K562 (cell line): Measurements from ENCODE around the gene DSCAM. TPM values are rescaled to one million over a fixed set of nuclear protein-coding genes. Genes with fewer than 3 reads are reported as not detected.

Experiments
- ATAC-seq: fragments of 200-7000 bp; cut with Tn5 transposase; 3 replicates; pipeline ENCODE4 v1.9.1; 2020; ENCODE audit warnings: moderate library complexity
- BruUV-seq: library from RNA; stranded (reverse); fragments of 400-500 nt; replicated peaks from 2 replicates; lab custom pipeline; 2021; lab: Mats Ljungman, UMichigan
- CTCF ChIA-PET: fragments of 300-600 bp; formaldehyde crosslinking; extraction: SDS; loops from one replicate; lab custom pipeline; 2021; ENCODE audit warnings: low intra/inter-chr PET ratio; lab: Yijun Ruan, JAX
- POLR2A ChIA-PET: fragments of 300-600, 350-650 bp; sonication (Branson Sonifier 250); formaldehyde crosslinking; extraction: SDS; loops from one replicate; lab custom pipeline; 2021; ENCODE audit warnings: antibody characterized with exemption, inconsistent platforms; lab: Yijun Ruan, JAX
- DNase-seq, 4 experiments: peaks; one replicate each; pipeline versions ENCODE4 v3.0.0 to v3.0.0-alpha.2; 2011 to 2018; ENCODE audit warnings: low spot score in 3 of 4, mixed read lengths in 3 of 4; ENCODE audit errors: extremely low read depth in 1 of 4
- FAIRE-seq: peaks from 2 replicates; lab custom pipeline; 2011; peaks lifted over from hg19 to GRCh38; lab: Jason Lieb, UNC
- H2AFZ ChIP-seq: 2 replicates; pipeline ENCODE4 v1.6.0; 2011; ENCODE audit warnings: low read depth, low read length, control low read depth, inconsistent platforms
- H3K27ac ChIP-seq: fragments of 200-600 bp; 3 replicates; pipeline ENCODE4 v1.8.0; 2011; ENCODE audit warnings: low read depth, mild to moderate bottlenecking, control low read depth, inconsistent platforms, low read length, moderate library complexity, mixed read lengths; ENCODE audit errors: extremely low read depth
- H3K27me3 ChIP-seq, 2 experiments: fragments of 300-600 bp in 1 of 2; 2 replicates in 1 of 2; 3 replicates in 1 of 2; pipeline versions ENCODE4 v1.6.0 to v1.8.0; 2011; ENCODE audit warnings: inconsistent platforms in 2 of 2, low read length in 2 of 2, mild to moderate bottlenecking in 1 of 2, mixed read lengths in 1 of 2, moderate library complexity in 1 of 2; ENCODE audit not compliant: control insufficient read depth in 2 of 2, insufficient read depth in 2 of 2
- H3K36me3 ChIP-seq: fragments of 300-600 bp; 3 replicates; pipeline ENCODE4 v1.8.0; 2011; ENCODE audit warnings: mild to moderate bottlenecking, low read length, inconsistent platforms; ENCODE audit not compliant: control insufficient read depth, insufficient read depth
- H3K4me1 ChIP-seq, 2 experiments: fragments of 200-600 bp in 1 of 2; replicated peaks in 1 of 2; 2 replicates in 1 of 2; 3 replicates in 1 of 2; pipeline versions ENCODE4 v1.5.1 to v1.8.0; 2011; ENCODE audit warnings: inconsistent platforms in 2 of 2, low read length in 2 of 2, mild to moderate bottlenecking in 1 of 2, mixed read lengths in 1 of 2, moderate library complexity in 1 of 2; ENCODE audit not compliant: control insufficient read depth in 2 of 2, insufficient read depth in 2 of 2
- H3K4me2 ChIP-seq: 2 replicates; pipeline ENCODE4 v1.6.1; 2011; ENCODE audit warnings: low read length, control low read depth, inconsistent platforms, mixed read lengths; ENCODE audit not compliant: insufficient read depth
- H3K4me3 ChIP-seq: fragments of 200-600 bp; sonication (generic), shearing (Covaris generic); 2 replicates; pipeline ENCODE4 v1.5.1; 2016; ENCODE audit warnings: control low read depth, inconsistent platforms
- H3K79me2 ChIP-seq: fragments of 200-600 bp; 3 replicates; pipeline ENCODE4 v1.8.0; 2011; ENCODE audit warnings: low read length, inconsistent platforms; ENCODE audit not compliant: control insufficient read depth, insufficient read depth
- H3K9ac ChIP-seq, 2 experiments: 2 replicates each; pipeline versions ENCODE4 v1.6.0 to v1.6.1; 2011; ENCODE audit warnings: low read depth in 2 of 2, low read length in 2 of 2, control low read depth in 1 of 2, inconsistent platforms in 1 of 2, mild to moderate bottlenecking in 1 of 2, mixed read lengths in 1 of 2; ENCODE audit not compliant: insufficient read depth in 1 of 2
- H3K9me1 ChIP-seq: one replicate; pipeline ENCODE4 v1.6.0; 2011; ENCODE audit warnings: inconsistent platforms, mild to moderate bottlenecking, low read length, moderate library complexity; ENCODE audit not compliant: control insufficient read depth, insufficient read depth
- H3K9me3 ChIP-seq: replicated peaks from 2 replicates; pipeline ENCODE4 v1.5.1; 2011; ENCODE audit warnings: low read depth, low read length, inconsistent platforms; ENCODE audit not compliant: control insufficient read depth, insufficient read depth
- H4K20me1 ChIP-seq: replicated peaks from 2 replicates; pipeline ENCODE4 v1.6.1; 2011; ENCODE audit warnings: low read length, inconsistent platforms, mixed read lengths; ENCODE audit not compliant: control insufficient read depth, insufficient read depth
- CBX5 ChIP-seq: IDR thresholded peaks from 2 replicates; pipeline ENCODE4 v1.6.1; 2014; ENCODE audit warnings: low read depth, borderline replicate concordance
- CEBPB ChIP-seq: fragments of 450-650 bp; IDR thresholded peaks from 2 replicates; pipeline ENCODE4 v1.6.1; 2016; ENCODE audit warnings: missing genetic modification characterization, missing compliant biosample characterization
- E2F4 ChIP-seq: sonication (generic); formaldehyde crosslinking; IDR thresholded peaks from 2 replicates; pipeline ENCODE4 v1.8.0; 2022; ENCODE audit warnings: mild to moderate bottlenecking, low read depth, missing genetic modification reagents
- GTF2A2 ChIP-seq: IDR thresholded peaks from 2 replicates; pipeline ENCODE4 v1.6.1; 2016; ENCODE audit warnings: mild to moderate bottlenecking, missing genetic modification characterization, missing compliant biosample characterization
- HOXB6 ChIP-seq: fragments of 250-450 bp; sonication (Bioruptor Pico); IDR thresholded peaks from 2 replicates; pipeline ENCODE4 v1.5.1; 2022; ENCODE audit warnings: mild to moderate bottlenecking, borderline replicate concordance
- SIX5 ChIP-seq, 2 experiments: IDR thresholded peaks; 2 replicates each; pipeline ENCODE4 v1.6.1; 2011; ENCODE audit warnings: low read length in 2 of 2, borderline replicate concordance in 1 of 2, low read depth in 1 of 2, mild to moderate bottlenecking in 1 of 2, moderate library complexity in 1 of 2; ENCODE audit not compliant: insufficient read depth in 1 of 2
- SNAPC5 ChIP-seq: fragments of 250-450 bp; sonication (Bioruptor Pico); IDR thresholded peaks from 2 replicates; pipeline ENCODE4 v1.8.0; 2021; ENCODE audit warnings: moderate library complexity, mild to moderate bottlenecking, inconsistent platforms
- SRSF3 ChIP-seq: fragments of 200-400 bp; formaldehyde crosslinking; IDR thresholded peaks from 2 replicates; pipeline ENCODE4 v1.6.1; 2016; ENCODE audit warnings: mild to moderate bottlenecking, low read length, moderate library complexity; ENCODE audit not compliant: insufficient read depth
- THRB ChIP-seq: fragments of 450-650 bp; formaldehyde crosslinking; conservative IDR thresholded peaks from 2 replicates; pipeline ENCODE4 v1.4.0; 2022; ENCODE audit warnings: mild to moderate bottlenecking, missing genetic modification characterization
- WHSC1 ChIP-seq: IDR thresholded peaks from one replicate; pipeline ENCODE4 v1.6.1; 2012; ENCODE audit warnings: low read length, control low read depth, inconsistent platforms
- ZEB2 ChIP-seq: fragments of 450-650 bp; IDR thresholded peaks from 2 replicates; pipeline ENCODE4 v1.6.1; 2016
- ZNF274 ChIP-seq: IDR thresholded peaks from 2 replicates; pipeline ENCODE4 v1.6.1; 2011; ENCODE audit warnings: low read depth, mild to moderate bottlenecking, low read length, moderate library complexity, borderline replicate concordance
- ZNF449 ChIP-seq: fragments of 250-450 bp; sonication (Bioruptor Pico); IDR thresholded peaks from 2 replicates; pipeline ENCODE4 v1.8.0; 2022; ENCODE audit warnings: moderate library complexity, mild to moderate bottlenecking, inconsistent platforms
- WGBS: fragments of 100-300 bp; shearing (Covaris generic); methylation state at CpG from one replicate; pipeline ENCODE4 v1.1.6; 2016; ENCODE audit warnings: low coverage, mixed read lengths; ENCODE audit not compliant: insufficient coverage; ENCODE audit errors: missing lambda C conversion rate; 5-methylcytosine and 5-hydroxymethylcytosine counted together
- in situ Hi-C: fragments of 300-500 bp; cut with MboI; formaldehyde crosslinking; loops from 4 replicates; pipeline ENCODE4 v1.15.0; 2018; ENCODE audit warnings: inconsistent platforms, mixed read lengths
- intact Hi-C: fragments of 100-400 bp; cut with micrococcal nuclease; formaldehyde crosslinking; loops from 2 replicates; pipeline ENCODE4 v1.14.2; 2022
- polyA plus RNA-seq, 8 experiments: library from polyadenylated mRNA; depleted of rRNA in 4 of 8; stranded (reverse) in 5 of 8; unstranded in 3 of 8; fragments of >200 nt; fragmentation: Nextera tagmentation in 2 of 8; fragmentation: Illumina TruSeq in 1 of 8; extraction: Ambion mirVana in 2 of 8; extraction: Trizol in 1 of 8; gene quantifications; 2 replicates each; pipeline versions ENCODE4 v1.2.1 to v1.2.3, GENCODE V29; 2011 to 2014; ENCODE audit warnings: inconsistent platforms in 1 of 8, missing spikeins in 1 of 8
- total RNA-seq, 7 experiments: library from RNA; depleted of rRNA in 6 of 7; stranded (reverse); fragments of >200 nt in 6 of 7; fragmentation: Illumina TruSeq in 2 of 7; extraction: Trizol in 2 of 7; gene quantifications; 2 replicates each; pipeline versions ENCODE4 v1.2.1 to v1.2.3, GENCODE V29; 2011 to 2021; ENCODE audit warnings: low replicate concordance in 1 of 7

Gene DSCAM
- total and polyA plus RNA-seq, 9 of the 15 experiments (the other 6 are each of a cell fraction or from before 2014, with no cell fraction given) = not detected

GRCh38 chr21:40575976-40576375 is 271.0 kb downstream of the DSCAM start:
- no peaks in the 10 kb centered on the region for H3K4me1 ChIP-seq
- no peak for ATAC-seq
- DNase-seq = no peak
- in situ Hi-C loops = no loop called here
- H3K4me3 ChIP-seq = no peak overlapping the region
- ChIA-PET CTCF (no interaction called here), POLR2A (no interaction called here)
- BruUV-seq = no TSS peak
- H3K4me2 ChIP-seq = no peak overlapping the region
- no peaks in the 10 kb centered on the region; the same call in 1 of the 2 replicates for H3K9me3 ChIP-seq
- H3K27me3 ChIP-seq = no peaks in the 10 kb centered on the region
- no peaks in the 10 kb centered on the region for H3K79me2 ChIP-seq
- intact Hi-C loops = no loop called here
- no peak overlapping the region for H3K27ac ChIP-seq
- no peaks in the 10 kb centered on the region for H3K36me3 ChIP-seq
- no peak overlapping the region for H3K9ac ChIP-seq
- no peaks in the 10 kb centered on the region for H4K20me1 ChIP-seq
- no peak overlapping the region for H2AFZ ChIP-seq
- no peak for FAIRE-seq
- H3K9me1 ChIP-seq = no peaks in the 10 kb centered on the region
- no peak for TF ChIP-seq SNAPC5 (CRISPR knock-in tag)

- Histone ChIP-seq H3K36me3 (no peaks in the 10 kb centered on the region), H2AFZ (no peak overlapping the region), H3K4me1 (no peaks in the 10 kb centered on the region)
- intact Hi-C loops = no loop called here
- TF ChIP-seq HOXB6 (CRISPR knock-in tag) (no peak), WHSC1 (no peak), CBX5 (no peak), ZNF274 (no peak), SIX5 (IDR thresholded peaks at IDR 0.05; ENCODE audit: borderline replicate concordance in 1 of 2, insufficient read depth in 1 of 2, low read depth in 1 of 2, low read length in 2 of 2) (no peak), ZEB2 (no peak), E2F4 (CRISPR knock-in tag) (no peak), THRB (no peak), CEBPB (tag) (no peak), SRSF3 (no peak), SNAPC5 (CRISPR knock-in tag) (no peak), ZNF449 (CRISPR knock-in tag) (no peak), GTF2A2 (no peak)
- TF ChIP-seq, all 486 proteins: peak for 0
- H4K20me1 ChIP-seq = no peaks in the 10 kb centered on the region
- CTCF ChIA-PET = no interaction called here
- no peaks in the 10 kb centered on the region for H3K9me1 ChIP-seq
- ATAC-seq = no peak
- H3K79me2 ChIP-seq = no peaks in the 10 kb centered on the region
- BruUV-seq = no TSS peak
- H3K4me3 ChIP-seq = no peak overlapping the region
- no peak for DNase-seq
- no peak overlapping the region for H3K9ac ChIP-seq
- H3K27ac ChIP-seq = no peak overlapping the region
- WGBS = 1% methylated on average over 7 of the region's 7 CpGs
- H3K27me3 ChIP-seq = no peaks in the 10 kb centered on the region
- POLR2A ChIA-PET = no interaction called here
- in situ Hi-C loops = no loop called here
- FAIRE-seq = no peak
- peaks cover 4% of the 10 kb centered on the region; the same call in 1 of the 2 replicates for H3K9me3 ChIP-seq
- H3K4me2 ChIP-seq = no peak overlapping the region
Observed at GRCh38 chr21:40569357-40569756, 277.6 kb downstream of the DSCAM start.
